Ectodermal cell (in vitro differentiated cells): Measurements from ENCODE around the gene KDM4B.

Source experiments
- H3K27ac ChIP-seq: 2 replicates; pipeline ENCODE4 v1.7.0; 2013; ENCODE audit warnings: mild to moderate bottlenecking, low read depth, low read length; ENCODE audit not compliant: insufficient read depth, poor library complexity, severe bottlenecking
- H3K27me3 ChIP-seq: 2 replicates; pipeline ENCODE4 v1.7.0; 2013; ENCODE audit warnings: mild to moderate bottlenecking, low read length; ENCODE audit not compliant: insufficient read depth, control insufficient read depth, poor library complexity, severe bottlenecking
- H3K36me3 ChIP-seq: one replicate; pipeline ENCODE4 v1.7.0; 2013; ENCODE audit warnings: low read length; ENCODE audit not compliant: control insufficient read depth, insufficient read depth
- H3K4me1 ChIP-seq: one replicate; pipeline ENCODE4 v1.7.0; 2013; ENCODE audit warnings: low read length; ENCODE audit not compliant: control insufficient read depth, insufficient read depth
- H3K4me3 ChIP-seq: 2 replicates; pipeline ENCODE4 v1.7.0; 2013; ENCODE audit warnings: low read depth, low read length, control low read depth; ENCODE audit not compliant: insufficient read depth
- H3K9me3 ChIP-seq: 2 replicates; pipeline ENCODE4 v1.7.0; 2013; ENCODE audit warnings: mild to moderate bottlenecking, low read length, moderate library complexity; ENCODE audit not compliant: control insufficient read depth
- whole genome bisulfite sequencing, 2 experiments: methylation state at CpG; one replicate each; pipeline ENCODE4 v1.1.7; 2013; ENCODE audit warnings: missing lambda C conversion rate in 2 of 2; 5-methylcytosine and 5-hydroxymethylcytosine counted together

KDM4B gene

GRCh38 chr19:5076440-5077208, 107.7 kb downstream of the KDM4B start:
- 93 to 94% methylated on average over 42 to 43 of the region's 44 CpGs for WGBS, 2 experiments
- peaks cover 10% of the 10 kb centered on the region for H3K4me1 ChIP-seq
- H3K27ac ChIP-seq, result no peak overlapping the region

GRCh38 chr19:5077209-5077515, 108.2 kb downstream of the KDM4B start:
- H3K36me3 ChIP-seq, result peaks cover 6% of the 10 kb centered on the region
- H3K9me3 ChIP-seq, result no peaks in the 10 kb centered on the region
- no peaks in the 10 kb centered on the region for H3K27me3 ChIP-seq
- H3K4me1 ChIP-seq, result peaks cover 10% of the 10 kb centered on the region
- WGBS, 2 experiments, result 96% methylated on average over 19 of the region's 19 CpGs
- H3K4me3 ChIP-seq, result no peak overlapping the region
- no peak overlapping the region for H3K27ac ChIP-seq

More at GRCh38 chr19:5076440-5077208, 107.7 kb downstream of the KDM4B start:
- Histone ChIP-seq H3K36me3 (peaks cover 6% of the 10 kb centered on the region), H3K27me3 (no peaks in the 10 kb centered on the region), H3K9me3 (no peaks in the 10 kb centered on the region), H3K4me3 (no peak overlapping the region)

- no peaks in the 10 kb centered on the region for H3K27me3 ChIP-seq
- no peak overlapping the region for H3K27ac ChIP-seq
- H3K36me3 ChIP-seq, result peaks cover 10% of the 10 kb centered on the region
- H3K4me1 ChIP-seq, result peaks cover 10% of the 10 kb centered on the region
- no peak overlapping the region for H3K4me3 ChIP-seq
- 94 to 96% methylated on average over 18 of the region's 18 CpGs for WGBS, 2 experiments
- H3K9me3 ChIP-seq, result no peaks in the 10 kb centered on the region
Observed at GRCh38 chr19:5078182-5078581, 109.3 kb downstream of the KDM4B start.

DNA sequence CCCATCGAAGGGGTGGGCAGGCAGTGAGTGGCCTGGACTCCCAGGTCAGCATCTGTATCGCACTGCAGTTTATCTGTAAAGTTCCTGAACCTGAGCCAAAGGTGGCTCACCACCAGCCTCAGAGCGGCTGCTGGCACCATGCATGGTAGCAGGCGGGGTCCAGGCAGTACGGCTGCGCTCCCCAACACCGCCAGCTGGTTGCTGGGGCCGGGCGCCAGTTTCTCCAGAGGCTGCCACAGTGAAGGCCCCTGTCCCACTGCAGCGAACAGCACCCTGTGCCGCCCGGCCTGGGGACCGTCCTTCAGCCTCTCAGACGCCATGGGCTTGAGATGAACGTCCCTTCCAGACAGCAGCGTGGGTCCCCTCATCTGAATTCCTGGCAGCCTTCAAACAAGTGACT, 109.8 kb downstream of the KDM4B start:
- H3K36me3 ChIP-seq, result peaks cover 10% of the 10 kb centered on the region
- H3K27me3 ChIP-seq, result no peaks in the 10 kb centered on the region
- 94 to 95% methylated on average over 16 of the region's 16 CpGs for WGBS, 2 experiments
- peaks cover 10% of the 10 kb centered on the region for H3K4me1 ChIP-seq
- no peak overlapping the region for H3K27ac ChIP-seq
- H3K9me3 ChIP-seq, result no peaks in the 10 kb centered on the region
- no peak overlapping the region for H3K4me3 ChIP-seq

DNA sequence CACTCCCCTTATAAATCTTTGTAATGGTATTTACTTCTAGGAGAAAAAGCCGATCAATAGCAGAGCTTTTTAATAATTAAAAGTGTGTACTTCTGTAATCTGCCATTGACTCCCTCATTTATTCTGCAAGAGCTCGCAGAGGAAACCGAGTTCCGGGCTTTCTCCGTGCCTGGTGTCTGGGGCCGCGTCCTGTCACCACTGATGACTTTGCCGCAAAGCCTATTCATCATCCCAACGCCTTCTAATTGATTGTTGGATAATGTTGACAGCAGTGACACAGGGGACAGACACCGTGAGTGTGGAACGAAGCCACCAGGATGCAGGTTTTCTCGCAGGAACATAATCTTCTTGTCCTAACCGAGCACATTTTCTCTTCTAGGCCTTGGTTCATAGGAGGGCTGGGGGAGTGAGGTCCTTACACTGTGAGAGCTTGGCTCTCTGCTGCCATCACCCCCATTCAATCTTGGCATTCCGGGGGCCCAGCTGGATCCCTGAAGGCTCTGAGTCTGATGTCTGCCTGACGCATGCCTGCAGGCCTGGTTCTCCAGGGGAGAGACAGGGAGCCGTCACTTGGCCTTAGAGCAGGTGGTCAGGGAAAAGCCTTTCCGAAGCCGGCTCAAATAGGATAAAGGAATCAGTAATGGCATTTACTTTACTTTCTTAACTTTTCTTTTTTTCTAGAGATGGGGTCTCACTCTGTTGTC, 110.3 kb downstream of the KDM4B start:
- peaks cover 10% of the 10 kb centered on the region for H3K36me3 ChIP-seq

DNA sequence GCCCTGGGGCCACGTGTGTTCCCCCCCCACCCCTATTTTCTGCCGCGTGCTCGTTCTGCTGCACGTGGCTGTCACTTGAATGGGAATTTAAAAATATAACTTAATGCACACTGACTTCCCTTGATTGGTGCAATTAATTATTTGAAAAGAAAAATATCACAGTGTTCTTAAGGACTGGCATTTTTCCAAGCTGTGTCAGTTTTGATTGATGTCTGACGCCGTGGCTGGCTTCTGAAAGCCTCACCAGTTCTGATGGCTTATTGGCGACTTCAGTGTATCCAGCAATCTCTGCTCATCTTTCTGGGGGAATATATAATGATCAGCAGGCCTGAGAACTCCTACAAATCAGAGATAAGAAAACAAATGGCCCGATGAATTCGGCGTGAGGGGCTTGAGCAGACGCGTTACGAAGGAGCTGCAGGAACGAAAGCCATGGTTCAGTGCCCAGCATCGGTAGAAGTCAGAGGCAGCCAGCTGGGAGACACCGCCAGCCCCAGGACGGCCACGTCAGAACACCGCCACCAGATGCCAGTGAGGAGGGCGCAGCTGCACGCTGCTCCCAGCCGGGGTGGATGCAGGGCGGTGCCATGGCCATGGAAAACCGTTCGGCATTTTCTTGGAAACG, 111.2 kb downstream of the KDM4B start:
- Histone ChIP-seq H3K27me3 (no peaks in the 10 kb centered on the region), H3K36me3 (peaks cover 10% of the 10 kb centered on the region), H3K4me1 (peaks cover 11% of the 10 kb centered on the region), H3K9me3 (no peaks in the 10 kb centered on the region), H3K4me3 (no peak overlapping the region), H3K27ac (no peak overlapping the region)
- 96% methylated on average over 24 to 27 of the region's 27 CpGs for WGBS, 2 experiments

More for the DNA sequence above, 110.3 kb downstream of the KDM4B start:
- H3K27me3 ChIP-seq, result no peaks in the 10 kb centered on the region
- no peak overlapping the region for H3K4me3 ChIP-seq
- no peaks in the 10 kb centered on the region for H3K9me3 ChIP-seq
- 92 to 94% methylated on average over 18 of the region's 18 CpGs for WGBS, 2 experiments
- peaks cover 11% of the 10 kb centered on the region for H3K4me1 ChIP-seq
- H3K27ac ChIP-seq, result no peak overlapping the region

GRCh38 chr19:5080809-5081208, 111.9 kb downstream of the KDM4B start:
- Histone ChIP-seq H3K4me3 (no peak overlapping the region), H3K9me3 (no peaks in the 10 kb centered on the region), H3K4me1 (peaks cover 16% of the 10 kb centered on the region), H3K36me3 (peaks cover 10% of the 10 kb centered on the region), H3K27me3 (no peaks in the 10 kb centered on the region), H3K27ac (no peak overlapping the region)
- WGBS, 2 experiments, result 95 to 97% methylated on average over 19 of the region's 19 CpGs

- Histone ChIP-seq H3K4me3 (no peak overlapping the region), H3K36me3 (peaks cover 10% of the 10 kb centered on the region), H3K27ac (no peak overlapping the region), H3K4me1 (peaks cover 21% of the 10 kb centered on the region), H3K27me3 (no peaks in the 10 kb centered on the region), H3K9me3 (no peaks in the 10 kb centered on the region)
- 96% methylated on average over 28 of the region's 28 CpGs for WGBS, 2 experiments
Observed at GRCh38 chr19:5081443-5082161, 112.7 kb downstream of the KDM4B start.

GRCh38 chr19:5083547-5083965, 114.6 kb downstream of the KDM4B start:
- Histone ChIP-seq H3K9me3 (no peaks in the 10 kb centered on the region), H3K4me1 (peaks cover 22% of the 10 kb centered on the region), H3K4me3 (no peak overlapping the region), H3K27ac (peak overlapping the region; percentile 26), H3K27me3 (no peaks in the 10 kb centered on the region), H3K36me3 (peaks cover 14% of the 10 kb centered on the region)
- WGBS, 2 experiments, result 57 to 60% methylated on average over 13 of the region's 13 CpGs

DNA sequence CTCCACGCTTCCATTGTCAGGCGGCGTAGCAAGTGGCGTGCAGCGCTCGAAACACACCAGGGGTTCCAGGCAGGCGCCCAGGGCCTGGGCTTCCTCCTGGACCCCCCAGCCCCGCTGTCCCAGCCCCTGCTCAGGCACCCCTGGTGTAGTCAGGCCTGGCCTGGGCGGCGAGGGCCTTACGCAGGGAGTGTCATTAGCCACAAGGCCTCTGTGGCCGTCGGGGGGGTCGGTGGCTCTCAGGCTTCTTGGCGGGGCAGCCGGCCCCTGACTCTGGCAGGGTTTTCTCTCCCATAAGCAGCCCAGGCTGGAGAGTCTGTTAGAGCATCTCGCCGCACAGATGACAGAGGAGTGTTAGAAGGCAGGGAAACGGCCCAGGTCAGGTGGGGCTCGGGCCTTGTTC, 116.7 kb downstream of the KDM4B start:
- peaks cover 24% of the 10 kb centered on the region for H3K4me1 ChIP-seq
- H3K36me3 ChIP-seq, result peaks cover 16% of the 10 kb centered on the region
- 93 to 95% methylated on average over 20 of the region's 20 CpGs for WGBS, 2 experiments
- H3K27ac ChIP-seq, result no peak overlapping the region
- H3K4me3 ChIP-seq, result no peak overlapping the region
- H3K27me3 ChIP-seq, result no peaks in the 10 kb centered on the region
- no peaks in the 10 kb centered on the region for H3K9me3 ChIP-seq
